IMR-90 (cell line): ENCODE measurements around the gene GFER. TPM values are rescaled to one million over a fixed set of nuclear protein-coding genes. Genes with fewer than 3 reads are reported as not detected.

Experiments used
- ATAC-seq: fragments of 200-7000 bp; cut with Tn5 transposase; 2 replicates; pipeline ENCODE4 v1.9.1; 2020; ENCODE audit warnings: low read depth, mild to moderate bottlenecking, moderate library complexity
- BruUV-seq: library from RNA; stranded (reverse); fragments of 400-500 nt; replicated peaks from 2 replicates; lab custom pipeline; 2021; lab: Mats Ljungman, UMichigan
- CTCF ChIA-PET: fragments of 300-600 bp; formaldehyde crosslinking; extraction: SDS; loops from one replicate; lab custom pipeline; 2021; ENCODE audit warnings: antibody characterized with exemption; lab: Yijun Ruan, JAX
- POLR2A ChIA-PET: fragments of 300-600 bp; sonication (Branson Sonifier 250); formaldehyde crosslinking; loops from one replicate; lab custom pipeline; 2022; ENCODE audit warnings: antibody characterized with exemption; ENCODE audit not compliant: unreplicated experiment; lab: Charles Lee
- DNase-seq: peaks from one replicate; pipeline ENCODE4 v3.0.0; 2013
- H2AFZ ChIP-seq: replicated peaks from 2 replicates; pipeline ENCODE3; 2013; ENCODE audit warnings: low read length, mild to moderate bottlenecking; ENCODE audit not compliant: poor library complexity
- H2AK5ac ChIP-seq: 2 replicates; pipeline ENCODE4 v1.6.1; 2013; ENCODE audit warnings: low read depth, low read length, inconsistent platforms
- H2AK9ac ChIP-seq: replicated peaks from 2 replicates; pipeline ENCODE3; 2013; ENCODE audit warnings: mild to moderate bottlenecking, low read depth, low read length, moderate library complexity; ENCODE audit not compliant: poor library complexity
- H2BK120ac ChIP-seq: 2 replicates; pipeline ENCODE4 v1.6.1; 2013; ENCODE audit warnings: low read depth, low read length, inconsistent platforms
- H2BK15ac ChIP-seq: 3 replicates; pipeline ENCODE4 v1.6.1; 2013; ENCODE audit warnings: low read depth, low read length, inconsistent platforms
- H2BK20ac ChIP-seq: 2 replicates; pipeline ENCODE4 v1.6.1; 2013; ENCODE audit warnings: low read depth, mild to moderate bottlenecking, inconsistent platforms, low read length, moderate library complexity
- H2BK5ac ChIP-seq: 2 replicates; pipeline ENCODE4 v1.6.1; 2013; ENCODE audit warnings: mild to moderate bottlenecking, low read depth, low read length, inconsistent platforms; ENCODE audit not compliant: poor library complexity, severe bottlenecking
- H3K14ac ChIP-seq: replicated peaks from 2 replicates; pipeline ENCODE4 v1.6.1; 2013; ENCODE audit warnings: low read depth, low read length, inconsistent platforms
- H3K18ac ChIP-seq: 2 replicates; pipeline ENCODE4 v1.6.1; 2013; ENCODE audit warnings: low read depth, low read length, control low read depth
- H3K23ac ChIP-seq: 2 replicates; pipeline ENCODE4 v1.6.1; 2013; ENCODE audit warnings: low read depth, low read length, inconsistent platforms
- H3K27ac ChIP-seq: 2 replicates; pipeline ENCODE4 v1.5.1; 2013; ENCODE audit warnings: mild to moderate bottlenecking, control low read depth, low read length; ENCODE audit not compliant: insufficient read depth
- H3K27me3 ChIP-seq: 2 replicates; pipeline ENCODE4 v1.6.1; 2013; ENCODE audit warnings: low read length; ENCODE audit not compliant: control insufficient read depth, insufficient read depth
- H3K36me3 ChIP-seq: 2 replicates; pipeline ENCODE4 v1.6.1; 2013; ENCODE audit warnings: low read length, mixed read lengths; ENCODE audit not compliant: control insufficient read depth, insufficient read depth
- H3K4ac ChIP-seq: 2 replicates; pipeline ENCODE4 v1.6.1; 2013; ENCODE audit warnings: low read depth, low read length, inconsistent platforms
- H3K4me1 ChIP-seq: 2 replicates; pipeline ENCODE4 v1.6.1; 2013; ENCODE audit warnings: low read length, mixed read lengths; ENCODE audit not compliant: control insufficient read depth, insufficient read depth
- H3K4me2 ChIP-seq: 2 replicates; pipeline ENCODE4 v1.6.1; 2013; ENCODE audit warnings: low read depth, mild to moderate bottlenecking, control low read depth, low read length, moderate library complexity
- H3K4me3 ChIP-seq: 2 replicates; pipeline ENCODE4 v1.5.1; 2013; ENCODE audit warnings: low read depth, mild to moderate bottlenecking, control low read depth, low read length, moderate library complexity; ENCODE audit not compliant: insufficient read depth
- H3K56ac ChIP-seq: 2 replicates; pipeline ENCODE4 v1.6.1; 2013; ENCODE audit warnings: low read length, inconsistent platforms; ENCODE audit not compliant: insufficient read depth; ENCODE audit errors: extremely low read depth
- H3K79me1 ChIP-seq, 2 experiments: 2 replicates each; pipeline ENCODE4 v1.6.1; 2013; ENCODE audit warnings: low read length in 2 of 2, inconsistent platforms in 1 of 2, low read depth in 1 of 2
- H3K9ac ChIP-seq: 2 replicates; pipeline ENCODE4 v1.6.1; 2013; ENCODE audit warnings: low read depth, low read length, control low read depth
- H3K9me1 ChIP-seq: 2 replicates; pipeline ENCODE4 v1.6.1; 2013; ENCODE audit warnings: low read length, inconsistent platforms; ENCODE audit not compliant: insufficient read depth
- H3K9me3 ChIP-seq: 2 replicates; pipeline ENCODE4 v1.6.1; 2013; ENCODE audit warnings: low read length; ENCODE audit not compliant: control insufficient read depth, insufficient read depth
- H4K20me1 ChIP-seq: 2 replicates; pipeline ENCODE4 v1.6.1; 2013; ENCODE audit warnings: low read length, inconsistent platforms; ENCODE audit not compliant: insufficient read depth
- H4K5ac ChIP-seq: 2 replicates; pipeline ENCODE4 v1.6.1; 2013; ENCODE audit warnings: mild to moderate bottlenecking, low read depth, low read length, control low read depth
- H4K8ac ChIP-seq, 2 experiments: 2 replicates each; pipeline ENCODE4 v1.6.1; 2013; ENCODE audit warnings: low read depth in 2 of 2, low read length in 2 of 2, control low read depth in 1 of 2, inconsistent platforms in 1 of 2
- H4K91ac ChIP-seq: 2 replicates; pipeline ENCODE4 v1.6.1; 2013; ENCODE audit warnings: low read depth, low read length, inconsistent platforms; ENCODE audit not compliant: insufficient read depth
- BHLHE40 ChIP-seq: fragments of 150-350 bp; IDR thresholded peaks from 2 replicates; pipeline ENCODE4 v1.6.1; 2016; ENCODE audit warnings: mild to moderate bottlenecking, low read depth, low read length
- CEBPB ChIP-seq: IDR thresholded peaks from 2 replicates; pipeline ENCODE4 v1.6.1; 2012; ENCODE audit warnings: low read depth, low read length, improper control_type of control experiment
- CHD1 ChIP-seq: IDR thresholded peaks from 2 replicates; pipeline ENCODE4 v1.6.1; 2012; ENCODE audit warnings: low read depth, low read length, improper control_type of control experiment
- FOS ChIP-seq: fragments of 150-350 bp; IDR thresholded peaks from 2 replicates; pipeline ENCODE4 v1.6.1; 2016; ENCODE audit warnings: low read depth, low read length
- MAZ ChIP-seq: IDR thresholded peaks from 2 replicates; pipeline ENCODE4 v1.6.1; 2012; ENCODE audit warnings: low read depth, mild to moderate bottlenecking, low read length, improper control_type of control experiment, moderate library complexity, borderline replicate concordance
- NFE2L2 ChIP-seq: fragments of 150-350 bp; IDR thresholded peaks from 2 replicates; pipeline ENCODE4 v1.6.1; 2016; ENCODE audit warnings: low read depth, mild to moderate bottlenecking, low read length
- POLR2A ChIP-seq: IDR thresholded peaks from 2 replicates; pipeline ENCODE4 v1.6.1; 2012; ENCODE audit warnings: mild to moderate bottlenecking, low read depth, low read length
- RCOR1 ChIP-seq: IDR thresholded peaks from 2 replicates; pipeline ENCODE4 v1.6.1; 2012; ENCODE audit warnings: mild to moderate bottlenecking, low read length, improper control_type of control experiment; ENCODE audit not compliant: insufficient replicate concordance
- RFX5 ChIP-seq: IDR thresholded peaks from 2 replicates; pipeline ENCODE4 v1.8.0; 2012; ENCODE audit warnings: low read depth, mild to moderate bottlenecking, low read length, moderate library complexity
- SMC3 ChIP-seq: fragments of 150-350 bp; IDR thresholded peaks from 2 replicates; pipeline ENCODE4 v1.6.1; 2016; ENCODE audit warnings: low read depth, mild to moderate bottlenecking, antibody characterized with exemption, low read length, moderate library complexity
- WGBS, 2 experiments: methylation state at CpG; one replicate each; pipeline versions ENCODE4 v1.1.5 to v1.1.7; 2013; ENCODE audit warnings: missing lambda C conversion rate in 2 of 2; ENCODE audit not compliant: insufficient read length in 1 of 2; ENCODE audit errors: extremely low coverage in 2 of 2; 5-methylcytosine and 5-hydroxymethylcytosine counted together
- dilution Hi-C: fragments of 300-500 bp; cut with HindIII; formaldehyde crosslinking; loops from one replicate; pipeline ENCODE4 v1.14.3; 2018; ENCODE audit warnings: low sequenced_read_pairs; ENCODE audit not compliant: unreplicated experiment
- in situ Hi-C: fragments of 300-500 bp; cut with MboI; formaldehyde crosslinking; loops from 3 replicates; pipeline ENCODE4 v1.14.3; 2019; ENCODE audit warnings: low sequenced_read_pairs, inconsistent platforms, mixed read lengths
- intact Hi-C: fragments of 100-400 bp; cut with micrococcal nuclease; formaldehyde crosslinking; loops from 2 replicates; pipeline ENCODE4 v1.10.0; 2022
- polyA plus RNA-seq, 3 experiments: library from polyadenylated mRNA; depleted of rRNA; stranded (reverse); fragments of >200 nt; gene quantifications; 2 replicates each; pipeline ENCODE4 v1.2.3, GENCODE V29; 2012; ENCODE audit warnings: low replicate concordance in 1 of 3
- total RNA-seq: library from RNA; depleted of rRNA; stranded (reverse); fragments of >200 nt; gene quantifications from 2 replicates; pipeline ENCODE4 v1.2.3, GENCODE V29; 2012
- TF ChIP-seq, protein P1 (sequence below): fragments of 150-350 bp; IDR thresholded peaks from 2 replicates; pipeline ENCODE4 v1.6.1; 2016; ENCODE audit warnings: low read depth, mild to moderate bottlenecking, low read length, moderate library complexity, borderline replicate concordance
- TF ChIP-seq, protein P2 (sequence below): fragments of 150-350 bp; IDR thresholded peaks from 2 replicates; pipeline ENCODE4 v1.6.1; 2017; ENCODE audit warnings: mild to moderate bottlenecking, antibody characterized with exemption, low read length, low read depth
- TF ChIP-seq, protein P3 (sequence below): conservative IDR thresholded peaks from 2 replicates; pipeline ENCODE4 v1.5.1; 2012; ENCODE audit warnings: mild to moderate bottlenecking, low read depth, low read length, improper control_type of control experiment

GFER gene
- total and polyA plus RNA-seq, 2 of the 4 experiments (the other 2 are of a cell fraction), result 6.8 to 19.8 TPM

DNA sequence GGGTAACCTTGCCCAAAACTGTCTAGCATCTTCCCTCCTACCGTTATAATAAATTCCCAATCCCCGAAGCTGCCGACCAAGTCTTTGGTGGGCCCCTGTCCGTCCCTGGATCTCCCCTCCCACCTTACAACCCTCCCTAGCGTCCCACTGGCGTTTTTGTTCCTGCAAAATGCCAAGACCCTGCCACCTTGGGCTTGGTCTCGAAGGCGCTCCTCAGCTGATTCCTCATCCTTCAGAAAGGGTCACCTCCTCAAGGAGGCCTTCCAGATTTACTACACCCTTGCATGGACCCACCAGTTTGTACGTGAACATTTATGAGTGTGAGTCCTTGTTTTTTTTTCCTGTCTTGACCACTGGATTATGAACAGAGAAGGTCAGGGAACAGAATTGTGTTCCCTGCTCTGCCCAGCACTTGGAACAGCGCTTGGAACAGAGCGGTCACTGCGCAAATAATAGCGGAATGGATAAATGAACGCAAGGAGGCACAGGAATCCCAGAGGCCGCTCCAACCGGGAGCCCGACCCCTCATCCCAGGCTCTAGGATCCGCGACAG lies 926 bp upstream of the GFER start:
- in situ Hi-C loops, result no loop called here
- ATAC-seq, result no peak

More for the DNA sequence above, 926 bp upstream of the GFER start:
- intact Hi-C loops, result no loop called here
- no peak overlapping the region for H4K8ac ChIP-seq
- dilution Hi-C loops, result no loop called here
- H2AK5ac ChIP-seq, result peak overlapping the region; percentile 34
- H3K27ac ChIP-seq, result no peak overlapping the region
- no peak overlapping the region for H2BK15ac ChIP-seq
- ChIA-PET CTCF (interaction anchor here (0.7 kb wide), 1 partner anchor 173 kb away, joined by 5 read pairs; no protein-coding TSS in a partner anchor), POLR2A (no interaction called here)
- peaks cover 31% of the 10 kb centered on the region; the same call in 1 of the 2 replicates for H3K27me3 ChIP-seq
- H4K20me1 ChIP-seq, result no peaks in the 10 kb centered on the region; the same call in none of the 2 replicates
- H2BK5ac ChIP-seq, result no peak overlapping the region
- H3K36me3 ChIP-seq, result peaks cover 25% of the 10 kb centered on the region
- H3K4me1 ChIP-seq, result peaks cover 8% of the 10 kb centered on the region
- H4K5ac ChIP-seq, result no peak overlapping the region
- WGBS, 2 experiments, result 25% methylated on average over 9 of the region's 19 CpGs; no CpG with 5 or more reads in 1 of the 2 experiments
- H3K9ac ChIP-seq, result no peak overlapping the region
- TF ChIP-seq, protein P1, sequence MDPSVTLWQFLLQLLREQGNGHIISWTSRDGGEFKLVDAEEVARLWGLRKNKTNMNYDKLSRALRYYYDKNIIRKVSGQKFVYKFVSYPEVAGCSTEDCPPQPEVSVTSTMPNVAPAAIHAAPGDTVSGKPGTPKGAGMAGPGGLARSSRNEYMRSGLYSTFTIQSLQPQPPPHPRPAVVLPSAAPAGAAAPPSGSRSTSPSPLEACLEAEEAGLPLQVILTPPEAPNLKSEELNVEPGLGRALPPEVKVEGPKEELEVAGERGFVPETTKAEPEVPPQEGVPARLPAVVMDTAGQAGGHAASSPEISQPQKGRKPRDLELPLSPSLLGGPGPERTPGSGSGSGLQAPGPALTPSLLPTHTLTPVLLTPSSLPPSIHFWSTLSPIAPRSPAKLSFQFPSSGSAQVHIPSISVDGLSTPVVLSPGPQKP, result no peak
- no peak for TF ChIP-seq RFX5
- TF ChIP-seq, protein P2, sequence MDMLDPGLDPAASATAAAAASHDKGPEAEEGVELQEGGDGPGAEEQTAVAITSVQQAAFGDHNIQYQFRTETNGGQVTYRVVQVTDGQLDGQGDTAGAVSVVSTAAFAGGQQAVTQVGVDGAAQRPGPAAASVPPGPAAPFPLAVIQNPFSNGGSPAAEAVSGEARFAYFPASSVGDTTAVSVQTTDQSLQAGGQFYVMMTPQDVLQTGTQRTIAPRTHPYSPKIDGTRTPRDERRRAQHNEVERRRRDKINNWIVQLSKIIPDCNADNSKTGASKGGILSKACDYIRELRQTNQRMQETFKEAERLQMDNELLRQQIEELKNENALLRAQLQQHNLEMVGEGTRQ, result no peak
- no peak for TF ChIP-seq MAZ
- TF ChIP-seq SMC3, result no peak
- no peak for TF ChIP-seq NFE2L2
- TF ChIP-seq FOS, result no peak
- no peak for TF ChIP-seq RCOR1
- no peak for TF ChIP-seq CHD1
- no peak for TF ChIP-seq CEBPB
- TF ChIP-seq, protein P3, sequence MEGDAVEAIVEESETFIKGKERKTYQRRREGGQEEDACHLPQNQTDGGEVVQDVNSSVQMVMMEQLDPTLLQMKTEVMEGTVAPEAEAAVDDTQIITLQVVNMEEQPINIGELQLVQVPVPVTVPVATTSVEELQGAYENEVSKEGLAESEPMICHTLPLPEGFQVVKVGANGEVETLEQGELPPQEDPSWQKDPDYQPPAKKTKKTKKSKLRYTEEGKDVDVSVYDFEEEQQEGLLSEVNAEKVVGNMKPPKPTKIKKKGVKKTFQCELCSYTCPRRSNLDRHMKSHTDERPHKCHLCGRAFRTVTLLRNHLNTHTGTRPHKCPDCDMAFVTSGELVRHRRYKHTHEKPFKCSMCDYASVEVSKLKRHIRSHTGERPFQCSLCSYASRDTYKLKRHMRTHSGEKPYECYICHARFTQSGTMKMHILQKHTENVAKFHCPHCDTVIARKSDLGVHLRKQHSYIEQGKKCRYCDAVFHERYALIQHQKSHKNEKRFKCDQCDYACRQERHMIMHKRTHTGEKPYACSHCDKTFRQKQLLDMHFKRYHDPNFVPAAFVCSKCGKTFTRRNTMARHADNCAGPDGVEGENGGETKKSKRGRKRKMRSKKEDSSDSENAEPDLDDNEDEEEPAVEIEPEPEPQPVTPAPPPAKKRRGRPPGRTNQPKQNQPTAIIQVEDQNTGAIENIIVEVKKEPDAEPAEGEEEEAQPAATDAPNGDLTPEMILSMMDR, result no peak
- no peak for TF ChIP-seq POLR2A
- TF ChIP-seq BHLHE40, result no peak
- no peaks in the 10 kb centered on the region for H3K9me3 ChIP-seq
- DNase-seq, result no peak
- no peak overlapping the region for H2BK120ac ChIP-seq
- H4K91ac ChIP-seq, result no peak overlapping the region; the same call in 1 of the 2 replicates
- peak overlapping the region; percentile 76 for H3K4me3 ChIP-seq
- H2AFZ ChIP-seq, result peak overlapping the region; percentile 94
- no peak overlapping the region for H3K56ac ChIP-seq
- H2AK9ac ChIP-seq, result no peak overlapping the region
- H3K79me1 ChIP-seq, result peaks cover 21 to 29% of the 10 kb centered on the region in 2 experiments
- no peak overlapping the region for H3K14ac ChIP-seq
- no TSS peak for BruUV-seq
- peaks cover 9% of the 10 kb centered on the region for H3K9me1 ChIP-seq
- no peak overlapping the region for H3K4ac ChIP-seq
- H3K18ac ChIP-seq, result no peak overlapping the region
- H3K23ac ChIP-seq, result peak overlapping the region; percentile 79
- H3K4me2 ChIP-seq, result peak overlapping the region; percentile 92
- H2BK20ac ChIP-seq, result no peak overlapping the region
